Measurements from ENCODE around the gene TMTC4.

- TF ChIP-seq, protein P1, sequence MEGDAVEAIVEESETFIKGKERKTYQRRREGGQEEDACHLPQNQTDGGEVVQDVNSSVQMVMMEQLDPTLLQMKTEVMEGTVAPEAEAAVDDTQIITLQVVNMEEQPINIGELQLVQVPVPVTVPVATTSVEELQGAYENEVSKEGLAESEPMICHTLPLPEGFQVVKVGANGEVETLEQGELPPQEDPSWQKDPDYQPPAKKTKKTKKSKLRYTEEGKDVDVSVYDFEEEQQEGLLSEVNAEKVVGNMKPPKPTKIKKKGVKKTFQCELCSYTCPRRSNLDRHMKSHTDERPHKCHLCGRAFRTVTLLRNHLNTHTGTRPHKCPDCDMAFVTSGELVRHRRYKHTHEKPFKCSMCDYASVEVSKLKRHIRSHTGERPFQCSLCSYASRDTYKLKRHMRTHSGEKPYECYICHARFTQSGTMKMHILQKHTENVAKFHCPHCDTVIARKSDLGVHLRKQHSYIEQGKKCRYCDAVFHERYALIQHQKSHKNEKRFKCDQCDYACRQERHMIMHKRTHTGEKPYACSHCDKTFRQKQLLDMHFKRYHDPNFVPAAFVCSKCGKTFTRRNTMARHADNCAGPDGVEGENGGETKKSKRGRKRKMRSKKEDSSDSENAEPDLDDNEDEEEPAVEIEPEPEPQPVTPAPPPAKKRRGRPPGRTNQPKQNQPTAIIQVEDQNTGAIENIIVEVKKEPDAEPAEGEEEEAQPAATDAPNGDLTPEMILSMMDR (IDR thresholded peaks at IDR 0.05; ENCODE audit: low read depth, low read length, poor library complexity, severe bottlenecking) = no peak
- TF ChIP-seq EZH2phosphoT487 (IDR thresholded peaks at IDR 0.05; ENCODE audit: borderline replicate concordance, low read length) = no peak
Observed at GRCh38 chr13:100668408-100668807, 6.2 kb downstream of the TMTC4 start.

All from DOHH2 (cell line).